GM10248 (cell line): ENCODE data around the gene CAMTA2.

Experiments
- CTCF ChIA-PET: fragments of 300-600 bp; sonication (Branson Sonifier 250); formaldehyde crosslinking; extraction: SDS; loops from one replicate; lab custom pipeline; 2021; ENCODE audit warnings: antibody characterized with exemption; lab: Yijun Ruan, JAX
- POLR2A ChIA-PET: fragments of 350-650 bp; sonication (Branson Sonifier 250); formaldehyde crosslinking; extraction: SDS; loops from one replicate; lab custom pipeline; 2020; ENCODE audit warnings: antibody characterized with exemption; lab: Yijun Ruan, JAX
- DNase-seq: peaks from one replicate; pipeline ENCODE4 v3.0.0; 2012; ENCODE audit errors: extremely low spot score
- CTCF ChIP-seq: IDR thresholded peaks from 2 replicates; pipeline ENCODE4 v1.5.1; 2012; ENCODE audit warnings: mild to moderate bottlenecking, low read depth; ENCODE audit errors: extremely low read depth, missing control alignments, control extremely low read depth

CAMTA2 gene

GRCh38 chr17:4974115-4974670 is 13.3 kb downstream of the CAMTA2 start:
- DNase-seq = no peak
- TF ChIP-seq CTCF = no peak
- POLR2A ChIA-PET = no interaction called here
- CTCF ChIA-PET = interaction anchor here (0.9 to 1.9 kb wide), 5 partner anchors 11 to 57 kb away, joined by 3 to 7 read pairs (median 4); partner anchors contain the start of gene CAMTA2

- DNase-seq = no peak
- ChIA-PET CTCF (interaction anchor here (1.1 to 1.9 kb wide), 3 partner anchors 12 to 57 kb away, joined by 3 to 7 read pairs (median 4); partner anchors contain the start of gene CAMTA2), POLR2A (interaction anchor here (0.6 kb wide), 2 partner anchors 44 to 50 kb away, joined by 3 read pairs; no protein-coding TSS in a partner anchor)
- no peak for TF ChIP-seq CTCF
Measured at GRCh38 chr17:4973256-4974114, 14.0 kb downstream of the CAMTA2 start.

GRCh38 chr17:4972752-4973151 is 14.7 kb downstream of the CAMTA2 start:
- CTCF ChIA-PET = interaction anchor here (1.1 kb wide), 1 partner anchor 9 kb away, joined by 3 read pairs; no protein-coding TSS in a partner anchor
- no peak for TF ChIP-seq CTCF
- POLR2A ChIA-PET = interaction anchor here (0.6 kb wide), 2 partner anchors 45 to 50 kb away, joined by 3 read pairs; no protein-coding TSS in a partner anchor
- no peak for DNase-seq

GRCh38 chr17:4972322-4972721 is 15.2 kb downstream of the CAMTA2 start:
- CTCF ChIA-PET = interaction anchor here (1.1 to 5.5 kb wide), 3 partner anchors 8 to 16 kb away, joined by 3 to 47 read pairs (median 7); no protein-coding TSS in a partner anchor
- no peak for TF ChIP-seq CTCF
- POLR2A ChIA-PET = no interaction called here
- no peak for DNase-seq

- TF ChIP-seq CTCF = no peak
- ChIA-PET POLR2A (no interaction called here), CTCF (interaction anchor here (1.0 to 5.5 kb wide), 5 partner anchors 8 to 17 kb away, joined by 3 to 47 read pairs (median 6); no protein-coding TSS in a partner anchor)
- no peak for DNase-seq
Measured at GRCh38 chr17:4971826-4972225, 15.6 kb downstream of the CAMTA2 start.

- no peak for TF ChIP-seq CTCF
- POLR2A ChIA-PET = interaction anchor here (1.0 kb wide), 1 partner anchor 19 kb away, joined by 3 read pairs; no protein-coding TSS in a partner anchor
- DNase-seq = no peak
- CTCF ChIA-PET = interaction anchor here (1.2 to 5.5 kb wide), 9 partner anchors 10 to 92 kb away, joined by 3 to 47 read pairs (median 4); partner anchors contain the start of genes INCA1 and KIF1C
Measured at GRCh38 chr17:4970273-4970672, 17.2 kb downstream of the CAMTA2 start.
